ENCODE results near the gene CA12.

CA12 gene

DNA sequence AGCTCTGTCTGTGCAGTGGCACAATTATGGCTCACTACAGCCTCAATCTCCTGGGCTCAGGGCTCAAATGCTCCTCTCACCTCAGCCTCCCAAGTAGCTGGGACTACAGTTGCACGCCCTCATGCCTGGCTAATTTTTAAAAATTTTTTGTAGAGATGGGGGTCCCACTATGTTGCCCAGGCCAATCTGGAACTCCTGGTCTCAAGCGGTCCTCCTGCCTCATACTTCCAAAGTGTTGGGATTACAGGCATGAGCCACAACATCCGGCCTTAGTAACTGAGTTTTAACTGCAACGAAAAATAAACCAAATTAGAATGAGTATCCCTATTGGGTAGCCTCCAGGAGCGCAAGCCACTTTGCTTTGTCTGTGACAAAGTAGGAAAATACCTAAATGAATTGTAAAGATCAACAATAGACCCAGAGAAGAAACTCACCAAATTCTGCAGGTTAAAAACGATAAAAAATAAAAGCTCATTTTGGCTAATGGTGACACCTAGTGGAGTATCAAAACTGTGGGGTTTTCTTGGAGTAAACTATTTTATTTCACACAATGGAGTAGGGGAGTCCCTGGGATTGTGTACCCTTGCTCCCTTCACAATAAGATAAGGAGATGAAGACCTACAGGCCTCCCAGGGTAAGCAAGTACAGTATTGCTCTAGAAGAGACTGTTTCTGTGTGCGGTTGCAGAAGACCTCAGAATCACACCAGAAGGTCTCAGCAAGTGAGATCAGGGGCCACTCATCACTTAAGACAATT is 21.0 kb upstream of the CA12 start:
- in situ Hi-C loops (cut with MboI; ENCODE audit: low sequenced_read_pairs): loop anchor here (5.0 kb wide), 1 partner anchor 110 kb away; no protein-coding TSS in a partner anchor

DNA sequence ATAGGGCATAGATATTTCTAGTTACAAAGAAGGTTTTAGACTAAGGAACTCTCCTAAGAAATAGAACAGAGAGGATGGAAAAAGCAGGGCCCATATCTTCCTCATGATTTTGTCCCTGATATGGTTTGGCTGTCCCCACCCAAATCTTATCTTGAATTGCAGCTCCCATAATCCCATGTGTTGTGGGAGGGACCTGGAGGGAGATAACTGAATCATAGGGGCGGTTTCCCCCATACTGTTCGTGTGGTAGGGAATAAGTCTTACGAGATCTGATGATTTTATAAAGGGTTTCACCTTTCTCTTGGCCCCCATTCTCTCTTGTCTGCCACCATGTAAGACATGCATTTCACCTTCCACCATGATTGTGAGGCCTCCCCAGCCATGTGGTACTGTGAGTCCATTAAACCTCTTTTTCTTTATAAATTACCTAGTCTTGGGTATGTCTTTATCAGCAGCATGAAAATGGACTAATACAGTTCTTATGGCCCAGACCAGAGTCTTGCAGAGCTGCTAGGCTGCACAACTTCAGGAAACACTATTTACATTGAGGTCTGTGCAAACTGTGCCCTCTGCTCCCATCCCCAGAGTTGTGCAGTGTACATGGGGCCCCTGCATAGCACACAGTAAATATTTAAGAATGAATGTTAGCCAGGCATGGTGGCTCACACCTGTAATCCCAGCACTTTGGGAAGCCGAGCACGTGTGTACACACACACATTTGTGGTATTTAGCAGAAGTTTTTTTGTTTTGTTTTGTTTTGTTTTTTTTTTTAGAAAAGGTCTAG is 20.3 kb upstream of the CA12 start:
- in situ Hi-C loops (cut with MboI; ENCODE audit: low sequenced_read_pairs): loop anchor here (5.0 kb wide), 1 partner anchor 110 kb away; no protein-coding TSS in a partner anchor

DNA sequence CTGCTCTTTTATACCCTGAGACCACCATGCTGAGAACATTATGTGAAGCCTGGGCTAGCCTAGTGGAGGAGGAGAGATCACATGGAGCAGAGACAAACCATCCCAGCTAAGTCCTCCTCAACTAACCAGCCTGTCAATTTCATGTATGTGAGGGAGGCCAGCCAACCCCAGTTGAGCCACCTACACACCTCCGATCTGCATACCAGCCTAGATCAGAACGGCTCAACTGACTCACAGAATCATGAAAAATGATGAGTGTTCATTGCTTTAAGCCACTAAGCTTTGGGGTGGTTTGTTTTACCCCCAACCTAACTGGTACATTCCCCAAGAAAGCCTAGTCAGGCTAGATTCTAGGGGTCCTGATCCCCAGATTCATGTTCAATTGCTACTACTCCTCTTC is 19.4 kb upstream of the CA12 start:
- in situ Hi-C loops (cut with MboI; ENCODE audit: low sequenced_read_pairs): loop anchor here (5.0 kb wide), 1 partner anchor 109 kb away; no protein-coding TSS in a partner anchor

DNA sequence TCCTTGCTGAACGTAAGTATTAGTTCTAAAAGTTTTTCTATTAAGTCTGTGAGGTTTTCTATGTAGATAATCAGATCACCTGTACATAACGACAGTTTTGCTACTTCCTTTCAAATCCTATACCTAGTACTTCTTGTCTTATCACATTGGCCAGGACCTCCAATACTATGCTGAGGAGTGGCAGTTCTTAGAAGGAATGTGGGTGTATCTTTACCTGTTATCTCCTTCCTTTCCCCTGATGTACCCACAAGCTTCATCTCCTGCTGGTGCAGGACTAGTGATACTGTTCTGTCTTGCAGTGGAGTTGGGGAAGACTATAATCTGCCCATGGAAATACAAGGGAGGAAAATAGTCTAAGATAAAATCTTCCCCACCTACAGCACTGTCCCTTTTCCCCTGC is 16.8 kb upstream of the CA12 start:
- in situ Hi-C loops (cut with MboI; ENCODE audit: low sequenced_read_pairs): no loop called here

DNA sequence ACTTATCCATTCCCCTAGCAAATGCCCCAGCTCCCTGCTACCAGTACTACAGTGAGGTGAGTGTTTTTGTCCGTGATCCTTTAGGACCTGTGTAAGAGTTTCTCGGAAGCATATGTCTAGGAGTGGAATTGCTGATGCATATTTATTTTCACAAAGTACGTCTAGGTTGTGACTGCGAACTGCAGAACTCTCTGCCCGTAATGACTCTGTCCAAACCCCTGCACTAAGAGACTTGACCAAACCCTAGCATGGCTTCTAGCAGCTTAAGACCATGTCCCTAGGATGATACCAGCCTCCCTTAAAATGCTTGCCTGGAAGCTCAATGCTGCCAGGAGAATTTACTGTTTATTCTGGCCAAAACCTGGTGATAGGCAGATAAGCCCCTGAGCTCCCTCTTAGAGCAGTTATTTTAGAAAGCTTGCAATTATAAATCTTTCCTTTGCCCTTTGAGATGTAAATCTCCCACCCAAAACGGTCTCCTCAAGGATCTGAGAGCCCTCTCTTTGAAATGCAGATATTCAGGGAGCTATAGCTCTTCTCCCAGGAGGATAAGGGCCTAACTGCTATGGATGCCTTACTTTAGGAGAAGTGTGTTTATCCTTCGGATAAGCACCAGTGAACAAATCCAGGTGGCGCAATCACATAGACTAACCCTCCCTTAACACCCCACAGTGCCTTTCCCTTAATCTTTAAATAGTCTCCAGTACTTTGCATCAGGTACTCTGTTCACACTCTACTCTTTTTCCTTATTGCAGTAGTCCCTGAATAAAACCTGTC is 14.7 kb upstream of the CA12 start:
- in situ Hi-C loops (cut with MboI; ENCODE audit: low sequenced_read_pairs): no loop called here

DNA sequence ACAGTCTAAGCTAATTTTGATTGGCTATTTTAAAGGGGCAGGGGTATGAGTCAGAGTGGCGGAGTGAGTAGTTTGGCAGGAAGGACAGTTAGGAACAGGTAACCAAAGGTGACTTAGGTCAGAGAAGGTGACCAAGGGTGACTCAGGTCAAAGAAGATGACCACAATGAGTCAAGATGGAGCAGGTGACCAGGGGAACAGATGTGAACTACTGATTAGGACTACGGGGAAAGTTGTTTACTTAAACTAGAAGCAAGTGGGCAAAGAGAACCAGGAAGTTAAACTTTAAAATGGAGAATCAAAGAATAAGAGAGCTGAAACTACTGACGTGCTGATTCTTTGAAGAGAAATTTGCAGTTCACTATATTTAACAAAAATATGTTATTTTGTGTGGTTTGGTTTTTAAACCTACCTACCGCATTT is 14.1 kb upstream of the CA12 start:
- in situ Hi-C loops (cut with MboI; ENCODE audit: low sequenced_read_pairs): no loop called here

DNA sequence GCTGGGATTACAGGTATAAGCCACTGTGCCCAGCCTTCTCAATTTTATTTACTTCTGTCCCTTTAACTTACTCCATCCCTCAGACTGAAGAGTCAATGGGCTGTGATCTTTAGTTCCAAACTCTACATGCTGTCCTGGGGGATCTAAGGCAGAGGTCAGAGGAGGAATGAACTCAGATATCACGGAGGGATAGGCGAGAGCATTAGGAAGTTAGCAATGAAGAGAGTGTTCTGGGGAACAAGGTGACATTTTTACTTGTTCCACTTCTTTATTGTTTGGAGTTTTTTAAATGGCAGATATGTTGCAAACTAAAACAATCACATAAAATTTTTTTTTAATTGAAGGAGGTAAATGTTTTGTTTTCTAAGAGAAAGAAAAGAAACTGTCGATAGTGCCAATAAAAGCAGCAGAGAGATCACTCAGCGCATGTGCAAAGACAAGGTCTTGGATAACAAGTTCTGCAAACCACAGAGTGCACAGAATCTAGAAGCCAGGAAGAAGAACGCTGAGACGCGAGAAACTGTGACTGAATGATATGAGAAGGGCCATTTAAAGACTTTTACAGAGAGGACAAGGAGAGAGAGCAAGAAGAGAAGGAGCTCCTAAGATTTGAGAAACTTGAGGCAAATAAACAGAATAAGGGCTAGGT is 10.8 kb upstream of the CA12 start:
- in situ Hi-C loops (cut with MboI; ENCODE audit: low sequenced_read_pairs): no loop called here

DNA sequence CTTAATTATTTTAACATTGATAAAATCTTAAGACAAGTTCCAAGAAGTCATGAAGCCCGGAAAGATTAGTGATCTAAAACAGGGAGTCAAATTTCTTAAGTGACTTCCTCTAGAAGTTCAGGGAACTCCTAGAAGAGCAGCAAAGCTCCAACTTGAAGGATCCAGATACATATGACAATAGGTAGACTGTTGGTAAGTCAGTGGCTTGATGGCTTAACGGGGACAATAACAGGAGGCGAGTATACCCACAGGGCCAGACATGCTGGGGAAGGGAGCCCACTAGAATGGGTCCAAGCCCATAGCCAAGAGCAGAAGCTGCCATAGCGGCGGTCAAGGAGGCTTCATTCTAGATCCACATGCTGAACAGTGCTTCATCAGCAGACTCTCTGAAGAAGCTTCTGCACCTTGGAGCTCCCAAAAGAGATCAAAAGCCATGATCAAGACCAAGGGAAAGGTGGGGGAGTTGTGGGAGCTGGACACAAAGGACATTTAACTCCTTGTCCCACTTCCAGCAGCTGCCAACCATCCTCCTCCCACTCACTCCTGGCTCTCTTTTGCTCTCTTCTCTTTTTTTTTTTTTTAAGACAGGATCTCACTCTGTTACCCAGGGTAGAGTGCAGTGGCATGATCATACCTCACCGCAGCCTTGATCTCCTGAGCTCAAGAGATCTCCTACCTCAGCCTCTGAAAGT is 10.2 kb upstream of the CA12 start:
- in situ Hi-C loops (cut with MboI; ENCODE audit: low sequenced_read_pairs): no loop called here

DNA sequence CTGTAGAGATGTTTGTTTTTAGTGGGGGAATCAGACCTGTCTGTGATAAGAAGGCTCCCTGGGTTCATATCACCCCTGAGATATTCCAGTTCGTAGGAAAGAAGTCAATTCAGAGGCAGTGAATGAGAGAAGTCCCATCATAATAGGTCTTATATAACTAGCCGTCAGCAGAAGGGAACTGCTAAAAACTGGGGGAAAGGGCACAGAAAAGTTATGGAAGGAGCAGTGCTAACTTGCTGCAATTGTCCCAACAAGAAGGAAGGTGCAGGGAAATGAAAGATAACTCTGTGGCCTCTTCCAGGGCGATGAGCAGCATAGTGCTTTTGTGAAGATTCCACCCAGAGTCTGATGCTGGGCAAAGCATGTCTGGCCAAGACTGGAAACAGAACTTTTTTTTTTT is 9.0 kb upstream of the CA12 start:
- in situ Hi-C loops (cut with MboI; ENCODE audit: low sequenced_read_pairs): no loop called here

DNA sequence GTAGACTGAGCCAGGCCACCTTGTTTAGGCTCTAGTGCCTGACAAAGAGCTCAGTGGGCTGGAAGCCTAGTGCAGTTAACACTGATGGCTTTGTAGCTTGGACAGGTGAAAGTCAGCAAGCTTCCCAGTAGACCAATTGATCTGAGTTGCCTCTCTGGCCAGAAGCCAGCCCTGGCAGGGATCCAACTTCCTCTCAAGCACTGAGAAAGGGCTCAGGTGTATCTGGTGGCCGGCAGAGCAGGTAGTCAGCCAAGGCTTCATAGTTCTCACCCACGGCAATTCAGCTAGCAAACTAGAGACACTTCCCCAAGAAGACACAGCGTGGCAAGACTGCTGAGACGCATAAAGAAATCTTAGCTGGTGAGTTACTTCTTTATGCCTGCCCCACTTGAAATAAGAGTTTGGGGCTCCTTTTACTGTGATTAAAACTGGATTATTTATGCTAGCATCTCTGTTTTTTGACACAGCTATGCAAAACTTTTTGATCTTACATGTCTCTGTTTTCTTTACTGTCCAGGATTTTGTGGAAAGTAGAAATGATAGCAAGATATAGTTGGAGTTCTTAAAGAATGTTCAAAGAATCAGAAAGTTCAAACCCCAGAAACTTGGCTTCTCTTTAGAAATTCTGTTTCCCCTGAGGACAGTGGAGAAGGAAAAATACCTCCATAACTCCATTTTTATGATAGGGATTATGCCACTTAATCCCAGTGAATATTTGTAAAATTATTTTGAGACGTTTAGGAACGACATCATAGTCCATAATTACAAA is 8.4 kb upstream of the CA12 start:
- in situ Hi-C loops (cut with MboI; ENCODE audit: low sequenced_read_pairs): no loop called here

DNA sequence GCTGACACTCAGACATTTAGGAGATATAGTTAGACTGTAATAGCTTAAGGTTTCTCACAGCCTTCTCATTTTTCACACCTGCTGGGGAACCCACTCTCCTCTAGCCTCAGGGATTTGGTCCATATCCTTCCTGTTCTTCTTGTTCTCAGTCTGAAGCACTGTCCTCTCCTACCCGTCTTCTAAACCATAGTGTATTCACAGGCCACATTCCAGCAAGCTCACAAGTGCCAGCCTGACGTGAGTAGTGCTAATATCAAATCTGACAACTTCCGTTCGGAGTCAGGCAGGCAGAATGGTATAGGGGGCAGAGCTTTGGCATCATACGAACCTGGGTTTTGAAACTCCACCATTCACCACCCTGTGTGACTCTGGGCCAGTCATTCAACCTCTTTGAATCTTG is 6.9 kb upstream of the CA12 start:
- in situ Hi-C loops (cut with MboI; ENCODE audit: low sequenced_read_pairs): no loop called here

DNA sequence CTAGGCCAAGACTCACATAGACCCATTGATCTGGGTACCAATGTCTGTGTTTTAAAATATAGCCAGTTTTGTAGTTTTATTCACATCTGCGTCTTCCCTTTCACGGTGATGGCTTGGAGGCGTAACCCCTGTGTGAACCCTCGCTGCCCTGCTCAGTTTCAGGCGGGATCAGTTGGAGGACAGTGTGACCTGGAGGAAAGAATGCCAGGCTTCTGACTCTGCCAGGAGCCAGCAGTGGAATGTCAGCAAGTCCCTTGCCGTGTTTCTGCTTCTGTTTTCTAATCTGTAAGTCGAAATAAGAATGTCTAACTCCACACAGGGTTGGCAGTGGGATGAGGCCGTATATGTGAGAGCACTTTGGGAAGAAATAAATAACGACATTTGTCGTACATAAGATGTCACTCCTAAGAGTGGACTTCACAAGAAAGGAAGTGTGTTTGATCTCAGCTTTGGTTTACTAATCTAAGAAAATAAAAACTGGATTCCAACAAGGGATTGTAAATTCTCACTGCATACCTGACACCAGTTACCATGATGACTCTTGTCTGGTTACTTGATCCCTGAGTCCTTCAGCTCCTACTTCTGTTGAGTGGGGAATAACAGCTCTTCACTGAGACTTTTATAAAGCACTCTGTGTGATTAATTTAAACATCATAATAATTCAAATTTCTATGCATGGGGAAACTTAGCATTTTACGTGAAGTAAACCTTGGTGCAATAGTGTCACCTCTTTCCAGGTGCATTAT is 6.3 kb upstream of the CA12 start:
- in situ Hi-C loops (cut with MboI; ENCODE audit: low sequenced_read_pairs): no loop called here

DNA sequence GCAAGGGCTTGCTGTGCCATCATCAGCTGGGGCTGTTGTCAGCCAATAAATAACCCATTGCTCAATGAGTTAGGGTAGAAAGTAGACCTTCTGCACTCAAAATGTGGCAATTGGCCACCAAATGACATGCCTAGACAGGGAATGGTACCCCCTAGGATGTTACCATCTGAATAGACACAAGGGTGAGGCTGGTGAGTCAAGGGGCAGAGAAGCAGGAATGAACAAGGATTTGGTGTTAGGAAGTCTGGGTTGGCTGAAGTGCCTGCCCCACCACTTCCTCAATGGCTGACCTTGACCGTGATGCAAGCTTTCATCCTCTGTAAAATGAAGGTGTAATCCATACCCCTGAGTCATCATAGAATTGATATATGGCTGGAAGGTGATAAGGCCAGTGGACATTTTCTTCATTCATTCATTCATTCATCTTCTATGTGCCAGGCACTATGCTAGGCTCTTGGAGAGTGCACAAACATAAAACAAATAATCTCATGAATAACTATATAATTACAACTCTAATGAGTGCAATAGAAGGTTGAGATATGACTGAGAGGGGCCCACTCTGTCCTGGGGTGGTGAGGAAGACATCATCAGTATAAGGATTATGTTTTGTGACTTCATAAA is 4.4 kb upstream of the CA12 start:
- in situ Hi-C loops (cut with MboI; ENCODE audit: low sequenced_read_pairs): no loop called here

DNA sequence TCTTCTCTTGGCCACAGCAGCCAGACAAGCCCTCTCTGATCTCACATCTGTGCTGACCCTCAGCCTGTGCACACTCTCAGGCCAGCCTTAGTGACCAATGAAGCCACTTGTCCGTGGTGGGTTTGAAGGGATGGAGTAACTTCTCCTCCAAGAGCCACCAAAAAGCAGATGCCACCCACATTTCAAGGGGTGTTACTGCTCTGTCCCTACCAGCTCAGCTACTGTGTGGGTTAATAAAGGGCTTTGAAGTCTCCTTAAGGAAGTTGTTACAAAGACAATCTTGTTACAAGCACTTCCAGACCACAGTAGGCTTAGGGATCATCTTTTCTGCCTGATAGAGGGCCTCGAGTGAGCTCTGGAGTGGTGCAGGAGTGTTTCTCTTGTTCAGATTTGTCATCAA is 3.3 kb upstream of the CA12 start:
- in situ Hi-C loops (cut with MboI; ENCODE audit: low sequenced_read_pairs): no loop called here

DNA sequence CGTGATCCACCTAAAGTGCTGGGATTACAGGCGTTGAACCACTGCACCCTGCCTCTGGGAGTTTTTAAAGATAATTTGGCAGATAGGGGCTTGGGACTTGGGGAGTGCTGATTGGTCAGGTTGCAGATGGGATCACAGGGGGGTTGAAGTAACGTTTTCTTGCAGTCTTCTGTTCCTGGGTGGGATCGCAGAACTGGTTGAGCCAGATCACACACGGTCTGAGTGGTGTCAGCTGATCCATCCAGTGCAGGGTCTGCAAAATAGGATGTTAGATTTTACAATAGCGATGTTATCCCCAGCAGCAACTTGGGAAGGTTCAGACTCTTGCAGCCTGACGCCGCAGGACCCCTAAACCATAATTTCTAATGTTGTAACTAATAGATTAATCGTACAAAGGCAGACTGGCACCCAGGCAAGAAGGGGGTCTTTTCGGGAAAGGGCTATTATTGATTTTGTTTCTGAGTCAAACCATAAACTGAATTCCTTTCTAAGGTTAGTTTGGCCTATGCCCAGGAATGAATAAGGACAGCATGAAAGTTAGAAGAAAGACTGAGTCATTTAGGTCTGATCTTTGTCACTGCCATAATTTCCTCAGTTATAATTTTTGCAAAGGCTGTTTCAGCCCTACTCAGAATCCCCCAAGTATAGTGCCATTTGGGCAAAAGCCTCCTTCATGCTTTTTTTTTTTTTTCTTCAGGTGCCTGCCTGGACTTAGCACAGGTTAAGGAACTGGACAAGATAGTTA is 1.5 kb upstream of the CA12 start:
- in situ Hi-C loops (cut with MboI; ENCODE audit: low sequenced_read_pairs): no loop called here

DNA sequence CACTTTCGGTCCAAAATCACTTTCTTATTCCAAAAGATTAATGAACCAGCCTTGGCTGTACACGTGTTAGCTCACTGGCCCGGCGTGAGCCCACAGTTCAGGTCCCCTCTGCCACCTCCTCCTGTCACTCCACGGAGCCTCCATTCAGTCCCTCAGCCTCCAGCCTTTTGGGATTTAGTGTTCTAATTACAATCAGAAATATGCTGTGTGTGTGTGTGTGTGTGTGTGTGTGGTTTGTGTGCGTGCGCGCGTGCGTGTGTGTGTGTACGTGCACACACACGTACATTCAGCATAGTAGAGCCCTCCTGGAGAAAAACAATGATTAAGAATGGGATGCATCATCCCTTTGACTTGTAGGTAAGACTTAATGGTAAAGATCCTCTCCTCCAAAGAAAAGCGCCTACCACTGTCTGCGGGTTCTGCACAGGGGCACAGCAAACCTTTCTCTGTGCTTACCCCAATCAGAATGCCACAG is 801 bp downstream of the CA12 start:
- in situ Hi-C loops (cut with MboI; ENCODE audit: low sequenced_read_pairs): no loop called here

DNA sequence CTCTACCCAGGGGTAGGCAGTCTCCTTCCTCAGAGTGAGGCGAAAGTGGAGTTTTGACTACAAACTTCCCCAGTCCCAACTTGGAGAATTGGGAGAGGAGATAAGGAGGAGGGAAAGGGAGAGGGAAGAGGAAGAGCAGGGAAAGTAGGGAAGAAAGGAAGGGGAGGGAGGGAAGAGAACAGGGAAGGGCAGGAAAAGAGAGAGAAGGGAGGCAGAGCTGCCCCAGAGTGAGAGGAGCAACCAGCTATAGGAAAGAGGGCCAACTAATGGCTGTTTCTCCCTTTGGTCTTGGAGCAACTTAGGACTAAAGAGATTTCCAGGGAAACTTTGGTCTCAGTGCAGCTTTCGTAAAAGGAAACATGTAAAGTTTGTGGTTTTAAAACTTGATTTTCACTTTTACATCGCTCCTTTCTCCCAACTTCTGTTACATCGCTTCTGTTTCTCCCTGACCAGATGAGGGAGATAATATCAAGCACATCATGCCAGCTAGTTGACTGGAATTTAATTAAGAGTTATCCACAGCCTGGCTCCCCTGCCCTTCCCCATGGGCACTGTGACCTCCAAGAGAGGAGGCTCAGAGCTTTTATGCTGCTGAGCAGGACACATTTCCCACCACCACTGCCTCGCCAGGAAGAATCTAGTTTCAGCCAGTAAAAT is 1.4 kb downstream of the CA12 start:
- in situ Hi-C loops (cut with MboI; ENCODE audit: low sequenced_read_pairs): no loop called here
